Heart left ventricle (tissue), 16 donors: ENCODE results near the gene MICAL1. TPM values are rescaled to one million over a fixed set of nuclear protein-coding genes. Genes with fewer than 3 reads are reported as not detected.

Experiments used
- ATAC-seq, 4 donors: fragments of 200-7000 bp; cut with Tn5 transposase; one replicate each; pipeline ENCODE4 v1.9.1; 2020 to 2022; ENCODE audit warnings: moderate library complexity in 4 of 4, mild to moderate bottlenecking in 3 of 4, moderate number of reproducible peaks in 1 of 4
- DNase-seq, 5 donors: peaks; one replicate each; pipeline ENCODE4 v3.0.0-alpha.2; 2020
- H3K27ac ChIP-seq, 12 donors: fragments of 200-600 bp; sonication (generic) in 4 of 12; one replicate each; pipeline versions ENCODE4 v1.5.0 to v1.8.0; 2016 to 2022; ENCODE audit warnings: mild to moderate bottlenecking in 2 of 12
- H3K27me3 ChIP-seq, 9 donors: fragments of 200-600 bp; sonication (generic) in 2 of 9; one replicate each; pipeline versions ENCODE4 v1.5.1 to v1.8.0; 2016 to 2022; ENCODE audit warnings: mild to moderate bottlenecking in 3 of 9
- H3K36me3 ChIP-seq, 9 donors: fragments of 200-600 bp; sonication (generic) in 2 of 9; one replicate each; pipeline versions ENCODE4 v1.5.0 to v1.8.0; 2018 to 2022; ENCODE audit warnings: mild to moderate bottlenecking in 2 of 9
- H3K4me1 ChIP-seq, 12 donors: fragments of 200-600 bp; sonication (generic) in 4 of 12; one replicate each; pipeline versions ENCODE4 v1.5.0 to v1.8.0; 2016 to 2022; ENCODE audit warnings: mild to moderate bottlenecking in 3 of 12
- H3K4me3 ChIP-seq, 12 donors: fragments of 200-600 bp; sonication (generic) in 4 of 12; one replicate each; pipeline versions ENCODE4 v1.5.0 to v1.8.0; 2017 to 2022; ENCODE audit warnings: mild to moderate bottlenecking in 9 of 12, moderate library complexity in 4 of 12
- H3K9me3 ChIP-seq, 12 donors: fragments of 200-600 bp; sonication (generic) in 4 of 12; one replicate each; pipeline versions ENCODE4 v1.5.0 to v1.8.0; 2016 to 2022; ENCODE audit warnings: mild to moderate bottlenecking in 1 of 12
- POLR2A ChIP-seq, 2 donors: fragments of 450-650 bp; IDR thresholded peaks; one replicate each; pipeline ENCODE4 v1.6.1; 2017; ENCODE audit warnings: antibody characterized with exemption in 2 of 2, mild to moderate bottlenecking in 2 of 2, moderate library complexity in 2 of 2
- WGBS, 4 donors: extraction: QIAGEN DNeasy Blood & Tissue Kit in 2 of 4; methylation state at CpG; one replicate each; pipeline versions ENCODE4 v1.1.5 to v1.1.7; 2013 to 2018; 5-methylcytosine and 5-hydroxymethylcytosine counted together
- intact Hi-C, 10 donors: fragments of 100-400 bp; cut with DNase I; formaldehyde crosslinking; loops; one replicate each; pipeline versions ENCODE4 v1.11.1 to v1.14.2; 2022
- polyA plus RNA-seq, 2 donors: library from polyadenylated mRNA; stranded (reverse); fragments of 200-250 nt; gene quantifications; one replicate each; pipeline ENCODE4 v1.2.3, GENCODE V29; 2013
- total RNA-seq, 9 donors: library from RNA; depleted of rRNA in 2 of 9; stranded (reverse); fragments of >200 nt in 2 of 9; fragmentation: NEBNext Ultra II Directional in 3 of 9; extraction: Animal tissue kit (Norgen Biotek cat#: 25700) in 3 of 9; gene quantifications; one replicate each; pipeline versions ENCODE4 v1.1.0 to v1.2.4, GENCODE V29; 2016 to 2023
- TF ChIP-seq, protein P1 (sequence below), 12 donors: fragments of 200-600 bp; sonication (generic) in 4 of 12; IDR thresholded peaks; one replicate each; pipeline versions ENCODE4 v1.5.0 to v1.8.0; 2018 to 2022; ENCODE audit warnings: antibody characterized with exemption in 12 of 12, mild to moderate bottlenecking in 5 of 12
- donor health status: ischemic (EF 13 %, LVEDD 7.1; RV severe dilation, severe dysfunction).
- donor health status: healthy with polysubstance abuse.
- donor health status: DM: no; HTN: yes; CAD: no.
- donor health status: DM: no; HTN: no; CAD: no.
- donor health status: ischemic (EF 25% LVEDD 6.9; RV normal size, moderate dysfunction).
- donor health status: ischemic (EF 25% LVEDD 5.7; RV mildly dilated, moderate dysfunction).
- donor health status: healthy.
- donor health status: DM: yes; HTN: yes; CAD: no.
- donor health status: ischemic (EF 35%, LVEDD 5.7; RV mildly dilated, moderate dysfunction).
- donor health status: nonischemic (EF 11% LVEDD 7.7; RV severe dilation, severe dysfunction).
- donor health status: DM: yes; HTN: yes; CAD: no.
- donor health status: PGD.
- donor health status: ischemic (EF 29% LVEDD 5.4; RV normal size, mild dysfunction).
- donor health status: nonischemic (EF 23%, LVEDD 6.1; RV moderate dilation, normal function).

The MICAL1 gene
- total and polyA plus RNA-seq, 11 donors: 4.5 to 21.9 (median 6.4) TPM

DNA sequence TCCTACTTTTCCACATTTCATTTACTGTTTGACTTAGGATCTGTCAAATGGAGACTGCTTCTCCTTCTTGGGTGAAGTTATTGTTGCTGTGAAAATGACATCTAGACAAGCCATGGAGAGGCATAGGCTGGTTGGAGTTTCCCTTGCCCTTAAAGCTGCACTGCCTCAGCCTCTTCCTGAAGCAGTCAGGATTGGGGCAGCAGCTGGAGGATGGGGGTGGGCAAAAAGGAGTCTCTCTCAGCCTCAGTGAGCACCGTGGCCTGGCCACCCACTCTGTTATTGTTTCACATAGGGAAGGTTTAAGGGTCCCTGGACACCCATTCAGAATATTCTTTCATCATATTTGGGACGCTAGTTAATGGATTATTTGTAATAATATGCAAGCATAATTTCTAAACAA lies 35.1 kb upstream of the MICAL1 start:
- no peak overlapping the region for H3K4me3 ChIP-seq
- H3K4me1 ChIP-seq: no peaks in the 10 kb centered on the region
- no peak for TF ChIP-seq POLR2A (IDR thresholded peaks at IDR 0.05)
- TF ChIP-seq, protein P1, sequence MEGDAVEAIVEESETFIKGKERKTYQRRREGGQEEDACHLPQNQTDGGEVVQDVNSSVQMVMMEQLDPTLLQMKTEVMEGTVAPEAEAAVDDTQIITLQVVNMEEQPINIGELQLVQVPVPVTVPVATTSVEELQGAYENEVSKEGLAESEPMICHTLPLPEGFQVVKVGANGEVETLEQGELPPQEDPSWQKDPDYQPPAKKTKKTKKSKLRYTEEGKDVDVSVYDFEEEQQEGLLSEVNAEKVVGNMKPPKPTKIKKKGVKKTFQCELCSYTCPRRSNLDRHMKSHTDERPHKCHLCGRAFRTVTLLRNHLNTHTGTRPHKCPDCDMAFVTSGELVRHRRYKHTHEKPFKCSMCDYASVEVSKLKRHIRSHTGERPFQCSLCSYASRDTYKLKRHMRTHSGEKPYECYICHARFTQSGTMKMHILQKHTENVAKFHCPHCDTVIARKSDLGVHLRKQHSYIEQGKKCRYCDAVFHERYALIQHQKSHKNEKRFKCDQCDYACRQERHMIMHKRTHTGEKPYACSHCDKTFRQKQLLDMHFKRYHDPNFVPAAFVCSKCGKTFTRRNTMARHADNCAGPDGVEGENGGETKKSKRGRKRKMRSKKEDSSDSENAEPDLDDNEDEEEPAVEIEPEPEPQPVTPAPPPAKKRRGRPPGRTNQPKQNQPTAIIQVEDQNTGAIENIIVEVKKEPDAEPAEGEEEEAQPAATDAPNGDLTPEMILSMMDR (IDR thresholded peaks at IDR 0.05): no peak
- no peak overlapping the region for H3K27ac ChIP-seq
- DNase-seq (no peak), ATAC-seq (no peak)
- intact Hi-C loops: no loop called here
- H3K9me3 ChIP-seq: no peaks in the 10 kb centered on the region
- no peaks in the 10 kb centered on the region for H3K27me3 ChIP-seq
- WGBS, 4 donors: 57 to 82% (median 64%) methylated on average over 2 of the region's 2 CpGs
- no peaks in the 10 kb centered on the region for H3K36me3 ChIP-seq

DNA sequence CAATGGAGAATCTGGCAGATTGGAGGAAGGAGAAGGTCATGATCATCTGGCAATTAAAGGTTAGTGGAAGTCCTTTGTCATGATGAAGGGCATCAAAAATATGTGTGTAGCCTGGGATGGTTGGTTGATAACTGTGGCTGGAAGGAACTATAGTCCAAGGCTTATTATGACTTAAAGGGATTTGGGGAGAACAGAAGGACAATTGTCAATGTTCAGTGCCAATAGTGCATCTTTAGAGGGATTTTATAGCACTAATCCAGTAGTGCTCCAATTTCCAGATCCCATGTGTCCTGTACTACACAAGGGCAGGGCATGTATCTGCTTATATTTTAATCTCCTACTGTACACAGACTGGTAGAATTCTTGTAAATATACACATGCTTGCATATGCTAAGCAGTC lies 32.4 kb upstream of the MICAL1 start:
- no peaks in the 10 kb centered on the region for H3K9me3 ChIP-seq
- ATAC-seq (no peak), DNase-seq (no peak)
- TF ChIP-seq POLR2A (IDR thresholded peaks at IDR 0.05): no peak
- TF ChIP-seq, protein P1 (IDR thresholded peaks at IDR 0.05): no peak
- peaks cover 0 to 5% (median 0%) of the 10 kb centered on the region in 12 donors for H3K4me1 ChIP-seq
- no peak overlapping the region for H3K4me3 ChIP-seq
- H3K27ac ChIP-seq: no peak overlapping the region
- H3K27me3 ChIP-seq: no peaks in the 10 kb centered on the region
- no peaks in the 10 kb centered on the region for H3K36me3 ChIP-seq
- intact Hi-C loops: loop anchor here in 2 of 10 donors (5.0 to 10.0 kb wide), 2 partner anchors 46 to 103 kb away; partner anchors contain the start of genes CD164 (in 1 of the 2), PPIL6 (in 1 of the 2) and SMPD2 (in 1 of the 2)

DNA sequence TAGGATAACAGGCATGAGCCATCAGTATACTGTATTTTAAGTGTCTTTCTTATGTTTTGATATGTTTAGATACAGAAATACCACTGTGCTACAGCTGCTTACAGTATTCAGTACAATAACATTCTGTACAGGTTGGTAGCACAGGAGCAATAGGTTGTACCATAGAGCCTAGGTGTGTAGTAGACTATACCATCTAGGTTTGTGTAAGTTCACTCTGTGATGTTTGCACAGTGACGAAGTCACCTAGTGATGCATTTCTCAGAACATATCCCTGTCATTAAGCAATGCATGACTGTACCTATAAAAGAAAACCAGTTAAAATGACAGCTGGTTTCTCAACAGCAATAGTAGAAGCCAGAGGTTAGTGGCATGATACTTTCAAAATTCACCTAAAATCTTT lies 30.5 kb upstream of the MICAL1 start:
- no peaks in the 10 kb centered on the region for H3K9me3 ChIP-seq
- WGBS, 4 donors: 95 to 100% (median 96%) methylated on average over 1 of the region's 1 CpG
- ATAC-seq (no peak), DNase-seq (no peak)
- no peak overlapping the region for H3K27ac ChIP-seq
- H3K4me1 ChIP-seq: peaks cover 0 to 20% (median 15%) of the 10 kb centered on the region in 12 donors
- no peak overlapping the region for H3K4me3 ChIP-seq
- H3K27me3 ChIP-seq: no peaks in the 10 kb centered on the region
- no peak for TF ChIP-seq POLR2A (IDR thresholded peaks at IDR 0.05)
- TF ChIP-seq, protein P1 (IDR thresholded peaks at IDR 0.05): no peak
- peaks cover 0 to 10% (median 5%) of the 10 kb centered on the region in 9 donors for H3K36me3 ChIP-seq
- intact Hi-C loops: loop anchor here in 2 of 10 donors (5.0 to 10.0 kb wide), 2 partner anchors 44 to 101 kb away; partner anchors contain the start of genes CD164 (in 1 of the 2), PPIL6 (in 1 of the 2) and SMPD2 (in 1 of the 2)

DNA sequence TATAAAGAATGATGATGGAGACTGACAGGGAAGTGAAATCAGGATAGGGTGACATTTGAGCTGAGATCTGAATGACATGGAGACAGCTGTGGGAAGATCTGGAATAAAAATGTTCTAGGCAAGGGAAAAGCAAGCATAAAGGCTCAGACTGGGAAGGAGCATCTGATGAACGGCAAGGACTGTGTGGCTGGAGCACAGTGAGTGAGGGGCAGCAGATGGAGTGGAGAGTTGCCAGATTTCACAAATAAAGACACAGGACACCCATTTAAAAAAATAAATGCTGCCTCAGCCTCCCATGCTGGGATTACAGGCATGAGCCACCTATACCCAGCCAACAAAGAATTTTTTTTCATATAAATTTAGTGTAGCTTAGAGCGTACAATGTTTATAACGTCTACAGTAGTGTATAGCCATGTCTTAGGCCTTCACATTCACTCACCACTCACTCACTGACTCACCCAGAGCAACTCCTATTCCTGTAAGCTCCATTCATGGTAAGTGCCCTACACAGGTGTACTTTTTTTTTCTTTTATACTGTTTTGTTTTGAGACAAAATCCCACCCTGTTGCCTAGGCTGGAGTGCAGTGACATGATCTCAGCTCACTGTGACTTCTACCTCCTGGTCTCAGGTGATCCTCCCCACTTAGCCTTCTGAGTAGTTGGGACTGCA lies 29.8 kb upstream of the MICAL1 start:
- Histone ChIP-seq H3K27ac (no peak overlapping the region), H3K36me3 (peaks cover 0 to 17% (median 11%) of the 10 kb centered on the region in 9 donors), H3K4me1 (peaks cover 0 to 27% (median 21%) of the 10 kb centered on the region in 12 donors), H3K9me3 (no peaks in the 10 kb centered on the region), H3K27me3 (no peaks in the 10 kb centered on the region), H3K4me3 (no peak overlapping the region)
- TF ChIP-seq, protein P1 (IDR thresholded peaks at IDR 0.05): no peak
- no peak for TF ChIP-seq POLR2A (IDR thresholded peaks at IDR 0.05)
- intact Hi-C loops: loop anchor here in 2 of 10 donors (5.0 to 10.0 kb wide), 2 partner anchors 43 to 101 kb away; partner anchors contain the start of genes CD164 (in 1 of the 2), PPIL6 (in 1 of the 2) and SMPD2 (in 1 of the 2)
- ATAC-seq (no peak), DNase-seq (no peak)
- WGBS, 4 donors: 65 to 72% (median 67%) methylated on average over 3 of the region's 3 CpGs
